BLaER1 (cell line): Measurements from ENCODE around the gene TOP3A.

ENCODE experiments used
- H3K27ac ChIP-seq: shearing (Covaris generic); formaldehyde crosslinking; 2 replicates; pipeline ENCODE4 v1.8.1; 2022
- H3K27me3 ChIP-seq: shearing (Covaris generic); formaldehyde crosslinking; 2 replicates; pipeline ENCODE4 v1.8.1; 2022
- H3K36me3 ChIP-seq: shearing (Covaris generic); formaldehyde crosslinking; 2 replicates; pipeline ENCODE4 v1.8.1; 2022
- H3K4me1 ChIP-seq: shearing (Covaris generic); formaldehyde crosslinking; 2 replicates; pipeline ENCODE4 v1.8.1; 2022
- H3K4me2 ChIP-seq: shearing (Covaris generic); formaldehyde crosslinking; 2 replicates; pipeline ENCODE4 v1.8.1; 2022
- H3K4me3 ChIP-seq: shearing (Covaris generic); formaldehyde crosslinking; 2 replicates; pipeline ENCODE4 v1.8.1; 2022
- H3K9ac ChIP-seq: shearing (Covaris generic); formaldehyde crosslinking; 2 replicates; pipeline ENCODE4 v1.8.1; 2022
- H3K9me3 ChIP-seq: shearing (Covaris generic); formaldehyde crosslinking; 2 replicates; pipeline ENCODE4 v1.8.1; 2022
- H4K20me1 ChIP-seq: shearing (Covaris generic); formaldehyde crosslinking; 2 replicates; pipeline ENCODE4 v1.8.1; 2022
- Cebpa-rat ChIP-seq: shearing (Covaris generic); IDR thresholded peaks from 2 replicates; pipeline ENCODE4 v1.8.1; 2022

TOP3A gene

DNA sequence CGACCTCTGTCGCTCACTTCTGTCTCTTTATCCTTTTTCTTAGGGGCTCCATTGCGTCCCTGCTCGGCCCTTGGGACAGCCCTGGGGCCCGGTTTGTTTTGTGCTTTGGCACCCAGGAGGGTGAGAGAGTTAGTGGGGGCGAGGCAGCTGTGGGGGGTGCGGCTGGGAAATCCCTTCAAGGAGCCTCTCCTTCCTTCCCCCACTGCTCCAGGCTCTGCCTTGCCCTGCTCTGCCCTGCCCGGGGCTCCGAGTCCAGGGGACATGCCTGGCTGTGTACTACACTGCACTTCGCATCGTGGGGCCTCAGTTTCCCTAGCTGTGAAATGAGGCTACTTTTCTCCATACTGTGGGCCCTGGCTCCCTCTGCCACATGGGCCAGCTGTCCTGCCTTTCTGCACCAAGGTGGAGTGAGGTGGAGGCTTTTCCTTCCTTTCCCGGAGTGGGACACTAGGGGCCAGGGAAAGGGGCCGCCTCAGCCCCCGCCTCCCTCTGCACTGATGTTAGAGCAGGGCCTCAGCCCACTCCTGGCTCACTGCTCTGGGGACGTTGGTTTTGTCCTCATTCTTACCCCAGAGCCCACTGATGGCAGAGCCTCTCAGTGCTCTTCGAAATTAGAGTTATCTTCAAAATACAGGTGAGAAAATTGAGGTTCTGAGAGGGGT is 88.4 kb downstream of the TOP3A start:
- TF ChIP-seq Cebpa-rat, result no peak
- peaks cover 35% of the 10 kb centered on the region for H3K4me1 ChIP-seq
- peak overlapping the region; percentile 79 for H3K27ac ChIP-seq
- H3K27me3 ChIP-seq, result no peaks in the 10 kb centered on the region
- H3K4me2 ChIP-seq, result peak overlapping the region; percentile 97
- peak overlapping the region; percentile 89 for H3K9ac ChIP-seq
- H3K4me3 ChIP-seq, result peak overlapping the region; percentile 84
- H3K36me3 ChIP-seq, result peaks cover 7% of the 10 kb centered on the region; the same call in 1 of the 2 replicates
- H4K20me1 ChIP-seq, result peaks cover 55% of the 10 kb centered on the region
- H3K9me3 ChIP-seq, result no peaks in the 10 kb centered on the region

DNA sequence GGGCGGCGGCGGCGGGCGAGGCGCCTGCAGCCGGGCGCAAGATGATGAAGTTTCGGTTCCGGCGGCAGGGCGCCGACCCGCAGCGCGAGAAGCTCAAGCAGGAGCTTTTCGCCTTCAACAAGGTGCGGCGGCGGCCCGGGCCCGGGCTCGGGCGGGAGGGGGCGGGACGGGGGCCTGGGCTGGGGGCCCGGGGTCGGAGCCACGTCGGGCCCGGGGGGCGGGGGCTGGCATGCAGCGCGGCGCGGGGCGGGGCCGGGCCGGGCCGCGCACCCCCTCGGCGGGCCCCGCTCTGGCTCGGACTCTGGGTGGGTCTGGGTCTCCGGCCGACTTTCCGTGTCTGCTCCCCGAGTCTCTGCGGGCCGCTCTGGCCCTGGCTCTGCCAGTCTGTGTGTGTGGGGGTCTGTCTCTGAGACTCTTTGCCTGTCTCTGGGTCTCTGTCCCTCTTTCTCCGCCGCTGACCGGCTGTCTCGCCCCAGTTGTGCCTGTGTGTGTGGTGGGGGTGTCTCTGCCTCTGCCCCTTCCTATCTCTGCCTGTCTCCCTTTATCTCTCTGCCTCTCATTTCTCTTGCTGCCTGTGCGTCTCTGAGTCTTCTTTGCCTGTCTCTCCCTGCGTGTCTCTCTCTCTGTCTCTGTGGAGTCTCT is 89.0 kb downstream of the TOP3A start:
- Histone ChIP-seq H3K9me3 (no peaks in the 10 kb centered on the region), H3K27ac (peak overlapping the region; percentile 79), H3K4me1 (peaks cover 42% of the 10 kb centered on the region), H3K4me3 (peak overlapping the region; percentile 84), H4K20me1 (peaks cover 49% of the 10 kb centered on the region), H3K36me3 (peaks cover under 1% of the 10 kb centered on the region; the same call in 1 of the 2 replicates), H3K9ac (peak overlapping the region; percentile 89), H3K4me2 (peak overlapping the region; percentile 97), H3K27me3 (no peaks in the 10 kb centered on the region)
- no peak for TF ChIP-seq Cebpa-rat

DNA sequence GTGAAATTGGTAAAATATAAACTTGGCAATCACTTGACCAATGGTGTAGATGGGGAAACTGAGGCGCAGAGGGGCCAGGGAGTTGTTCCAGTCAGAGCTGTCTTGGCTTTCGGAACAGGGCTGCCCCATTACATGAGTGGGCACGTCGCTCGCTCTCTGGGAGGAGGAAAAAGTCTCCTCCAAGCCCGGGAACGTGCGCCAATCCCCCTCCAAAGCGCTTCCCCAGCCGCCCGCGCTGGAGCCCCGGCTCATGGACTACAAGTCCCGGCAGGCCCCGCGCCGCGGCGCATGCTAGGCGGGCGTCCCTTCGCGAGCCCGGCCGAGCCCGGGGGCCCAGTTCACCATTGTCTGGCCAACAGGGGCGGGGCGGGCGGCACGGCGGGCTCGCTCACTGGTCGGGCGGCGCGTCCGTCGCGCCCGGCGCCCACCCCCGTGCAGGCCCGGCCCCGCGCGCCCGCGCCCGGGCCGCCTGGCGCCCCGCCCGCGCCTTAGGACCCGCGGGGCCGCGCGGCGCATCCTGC is 89.6 kb downstream of the TOP3A start, which contains the start of gene LLGL1:
LLGL1 (plus strand) TSS at position 515 of the 521 bp plus-strand sequence. CDS start 48 bp downstream, outside the sequence.
- TF ChIP-seq Cebpa-rat, result no peak
- Histone ChIP-seq H3K27ac (peak within 1 kb of the TSS; percentile 79), H3K9me3 (no peaks in the 10 kb centered on the region)

DNA sequence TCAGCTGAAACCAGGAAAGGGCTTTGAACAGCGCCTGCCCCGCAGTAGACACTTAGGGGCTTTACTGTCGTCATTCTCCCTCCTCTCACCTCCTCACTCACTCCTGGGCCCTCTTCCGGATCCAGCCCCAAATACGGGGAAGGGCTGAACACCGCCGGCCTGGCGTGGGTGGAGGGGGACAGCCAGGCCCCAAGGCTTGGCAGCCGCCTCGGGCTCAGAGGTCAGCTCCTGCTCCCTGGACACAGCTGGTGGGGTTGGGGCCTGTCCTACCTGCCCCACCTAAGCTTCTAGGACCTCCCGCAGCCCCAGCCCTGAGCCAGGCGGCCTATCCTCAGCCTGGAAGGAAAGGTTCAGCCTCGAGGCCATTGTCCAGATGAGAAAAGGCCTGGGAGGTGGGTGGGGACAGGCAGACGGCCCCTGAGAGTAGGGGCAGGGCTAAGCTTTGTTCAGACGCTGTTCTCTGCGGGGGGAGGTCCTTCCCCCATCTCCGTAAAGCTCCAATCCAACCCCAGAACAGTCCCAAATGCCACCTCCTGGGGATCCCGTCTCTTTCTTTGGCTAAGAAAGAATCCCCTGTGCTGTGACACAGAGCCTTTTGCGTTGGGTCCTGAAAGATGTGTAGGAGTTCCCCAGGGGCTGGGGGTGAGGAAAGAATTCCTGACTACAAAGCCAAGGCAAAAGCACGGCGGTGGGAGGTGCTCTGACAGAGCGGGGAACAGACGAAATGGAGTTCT is 90.2 kb downstream of the TOP3A start:
- Histone ChIP-seq H3K27me3 (no peaks in the 10 kb centered on the region), H4K20me1 (peaks cover 37% of the 10 kb centered on the region), H3K27ac (peak overlapping the region; percentile 68), H3K36me3 (no peaks in the 10 kb centered on the region), H3K9me3 (no peaks in the 10 kb centered on the region), H3K4me2 (peak overlapping the region; percentile 92), H3K4me3 (peak overlapping the region; percentile 84), H3K9ac (peak overlapping the region; percentile 69; the same call in 1 of the 2 replicates), H3K4me1 (peaks cover 48% of the 10 kb centered on the region)
- TF ChIP-seq Cebpa-rat, result no peak

More for the DNA sequence above, 89.6 kb downstream of the TOP3A start, which contains the start of gene LLGL1:
- Histone ChIP-seq H3K36me3 (no peaks in the 10 kb centered on the region), H3K27me3 (no peaks in the 10 kb centered on the region), H3K4me2 (peak within 1 kb of the TSS; percentile 97), H3K4me1 (peaks cover 48% of the 10 kb centered on the region), H3K4me3 (peak within 1 kb of the TSS; percentile 84), H4K20me1 (peaks cover 43% of the 10 kb centered on the region), H3K9ac (peak within 1 kb of the TSS; percentile 89)

DNA sequence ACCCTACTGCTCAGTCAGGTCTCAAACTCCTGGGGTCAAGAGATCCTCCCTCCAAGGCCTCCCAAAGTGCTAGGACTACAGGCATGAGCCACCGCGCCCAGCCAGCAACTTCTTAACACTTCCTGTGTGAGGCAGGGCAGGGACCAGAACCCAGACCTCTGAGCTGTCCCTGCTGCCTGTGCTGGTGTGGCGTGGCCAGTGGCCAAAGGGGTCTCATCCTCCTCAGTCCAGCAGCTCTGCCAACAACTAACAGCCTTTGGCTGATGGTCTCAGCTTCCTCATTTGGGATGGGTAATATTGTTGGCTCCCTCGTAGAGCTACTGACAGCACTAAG is 90.8 kb downstream of the TOP3A start:
- Histone ChIP-seq H3K4me3 (no peak overlapping the region), H3K36me3 (no peaks in the 10 kb centered on the region), H3K9ac (no peak overlapping the region), H3K4me1 (peaks cover 48% of the 10 kb centered on the region), H4K20me1 (peaks cover 32% of the 10 kb centered on the region), H3K27me3 (no peaks in the 10 kb centered on the region), H3K27ac (no peak overlapping the region), H3K9me3 (no peaks in the 10 kb centered on the region), H3K4me2 (no peak overlapping the region)
- TF ChIP-seq Cebpa-rat, result no peak
